Kidney glomerular epithelial cell (primary cell): ENCODE results near the gene CEP95.
A peak's percentile ranks its signal among the peaks of the same experiment; 100 is the strongest.
"Not testable (repeated sequence)": the region's sequence is repeated elsewhere in the genome, so short reads cannot be mapped to it uniquely, and the experiment has no call there.

ENCODE experiments used
- DNase-seq: peaks from one replicate; lab custom pipeline; 2025; lab: John Stamatoyannopoulos, UW

CEP95 gene

GRCh38 chr17:64506576-64507412 is at the start of gene CEP95:
Gene CEP95, plus strand, starts transcription at chr17:64506977. Its CDS starts 121 bp downstream, at chr17:64507098.
- DNase-seq, result no peak

- peak; percentile 11 for DNase-seq
Observed at GRCh38 chr17:64457156-64457555, 49.6 kb upstream of the CEP95 start.

GRCh38 chr17:64458756-64459155 is 48.0 kb upstream of the CEP95 start:
- no peak for DNase-seq

GRCh38 chr17:64459284-64459747 is 47.5 kb upstream of the CEP95 start:
- peak; percentile 78 for DNase-seq

GRCh38 chr17:64459818-64460217 is 47.0 kb upstream of the CEP95 start:
- DNase-seq, result not testable (repeated sequence)

GRCh38 chr17:64460955-64461354 is 45.8 kb upstream of the CEP95 start:
- no peak for DNase-seq

GRCh38 chr17:64461788-64462187 is 45.0 kb upstream of the CEP95 start:
- DNase-seq, result no peak

- DNase-seq, result no peak
Observed at GRCh38 chr17:64466019-64466735, 40.6 kb upstream of the CEP95 start.

- DNase-seq, result not testable (repeated sequence)
Observed at GRCh38 chr17:64466834-64467233, 39.9 kb upstream of the CEP95 start.

GRCh38 chr17:64470625-64471024 is 36.2 kb upstream of the CEP95 start:
- no peak for DNase-seq

- DNase-seq, result no peak
Observed at GRCh38 chr17:64471440-64471839, 35.3 kb upstream of the CEP95 start.

GRCh38 chr17:64472564-64472963 is 34.2 kb upstream of the CEP95 start:
- DNase-seq, result no peak

GRCh38 chr17:64477849-64478248 is 28.9 kb upstream of the CEP95 start:
- DNase-seq, result no peak

GRCh38 chr17:64480951-64481350 is 25.8 kb upstream of the CEP95 start:
- DNase-seq, result no peak

GRCh38 chr17:64484380-64484779 is 22.4 kb upstream of the CEP95 start:
- DNase-seq, result no peak

- DNase-seq, result no peak
Observed at GRCh38 chr17:64488301-64488700, 18.5 kb upstream of the CEP95 start.

- DNase-seq, result no peak
Observed at GRCh38 chr17:64491034-64491860, 15.5 kb upstream of the CEP95 start.

GRCh38 chr17:64491994-64492393 is 14.8 kb upstream of the CEP95 start:
- DNase-seq, result no peak

GRCh38 chr17:64492481-64493109 is 14.2 kb upstream of the CEP95 start:
- DNase-seq, result no peak

- DNase-seq, result no peak
Observed at GRCh38 chr17:64494121-64494520, 12.7 kb upstream of the CEP95 start.

GRCh38 chr17:64495300-64495699 is 11.5 kb upstream of the CEP95 start:
- DNase-seq, result not testable (repeated sequence)

- no peak for DNase-seq
Observed at GRCh38 chr17:64496348-64496785, 10.4 kb upstream of the CEP95 start.
